EL (cell line): ENCODE data around the gene MSI2.
A peak's percentile ranks its signal among the peaks of the same experiment; 100 is the strongest.

Source experiments
- DNase-seq: peaks from one replicate; pipeline ENCODE4 v3.0.0-alpha.2; 2016

Gene MSI2

DNA sequence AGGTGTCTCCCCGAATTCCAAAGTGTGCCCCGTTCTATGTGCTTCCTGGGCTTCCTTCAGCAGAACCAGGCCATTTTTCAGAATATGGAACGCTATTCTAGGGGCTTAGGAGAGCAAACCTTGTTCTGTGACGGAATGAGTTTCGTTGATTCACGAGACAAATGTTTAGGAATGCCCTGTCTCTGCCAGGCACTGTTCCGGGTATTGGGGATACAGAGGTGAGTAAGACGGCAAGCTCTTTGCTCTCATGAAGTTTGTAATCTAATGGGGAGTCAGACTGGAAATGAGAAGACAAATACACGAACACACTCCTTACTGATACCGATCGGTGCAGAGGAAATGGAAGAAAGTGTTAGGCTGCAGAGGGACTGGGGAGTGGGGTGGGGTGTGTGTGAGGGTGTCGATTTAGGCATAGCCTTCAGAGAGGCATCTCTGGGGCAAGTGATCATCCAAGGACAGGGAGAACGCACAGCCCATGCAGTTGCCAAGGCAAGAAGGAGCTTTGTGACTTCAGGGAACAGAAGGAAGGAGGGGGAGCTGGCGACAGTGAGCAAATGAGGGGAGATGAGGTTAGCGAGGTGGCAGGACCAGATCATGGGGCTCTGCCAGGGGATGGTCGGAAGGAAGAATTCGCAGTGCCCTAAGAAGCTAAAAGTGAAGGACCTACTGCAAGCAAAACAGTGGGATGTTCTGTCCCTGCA is 189.6 kb downstream of the MSI2 start:
- DNase-seq = no peak

DNA sequence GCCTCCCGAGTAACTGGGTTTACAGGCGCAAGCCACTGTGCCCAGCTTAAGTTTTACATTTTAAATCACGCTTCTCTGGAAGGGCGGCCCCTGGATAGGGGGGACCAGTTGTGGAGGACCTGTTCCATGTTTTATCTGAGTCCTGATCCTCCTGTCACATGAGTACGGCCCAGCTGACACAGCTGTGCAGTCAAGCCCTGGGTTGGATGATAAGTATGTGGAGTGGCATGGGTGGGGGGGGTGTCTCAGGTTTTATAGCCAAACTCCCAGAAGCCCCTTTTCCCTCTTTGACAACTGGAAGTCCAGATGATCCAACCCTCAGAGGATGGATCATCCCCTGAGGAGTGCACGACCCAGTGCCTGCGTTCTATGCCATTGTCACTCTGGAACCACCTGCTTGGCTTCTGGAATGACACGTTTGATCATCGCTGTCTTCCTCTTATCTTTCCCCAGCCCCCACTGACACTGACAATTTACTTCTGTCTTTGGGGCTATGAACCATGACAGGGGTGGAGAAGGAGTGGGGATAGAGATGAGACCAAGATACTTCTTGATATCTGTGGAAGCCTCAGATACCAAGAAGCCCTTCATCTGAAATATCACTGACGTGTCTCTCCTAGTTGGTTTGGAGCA is 191.2 kb downstream of the MSI2 start:
- DNase-seq = no peak

DNA sequence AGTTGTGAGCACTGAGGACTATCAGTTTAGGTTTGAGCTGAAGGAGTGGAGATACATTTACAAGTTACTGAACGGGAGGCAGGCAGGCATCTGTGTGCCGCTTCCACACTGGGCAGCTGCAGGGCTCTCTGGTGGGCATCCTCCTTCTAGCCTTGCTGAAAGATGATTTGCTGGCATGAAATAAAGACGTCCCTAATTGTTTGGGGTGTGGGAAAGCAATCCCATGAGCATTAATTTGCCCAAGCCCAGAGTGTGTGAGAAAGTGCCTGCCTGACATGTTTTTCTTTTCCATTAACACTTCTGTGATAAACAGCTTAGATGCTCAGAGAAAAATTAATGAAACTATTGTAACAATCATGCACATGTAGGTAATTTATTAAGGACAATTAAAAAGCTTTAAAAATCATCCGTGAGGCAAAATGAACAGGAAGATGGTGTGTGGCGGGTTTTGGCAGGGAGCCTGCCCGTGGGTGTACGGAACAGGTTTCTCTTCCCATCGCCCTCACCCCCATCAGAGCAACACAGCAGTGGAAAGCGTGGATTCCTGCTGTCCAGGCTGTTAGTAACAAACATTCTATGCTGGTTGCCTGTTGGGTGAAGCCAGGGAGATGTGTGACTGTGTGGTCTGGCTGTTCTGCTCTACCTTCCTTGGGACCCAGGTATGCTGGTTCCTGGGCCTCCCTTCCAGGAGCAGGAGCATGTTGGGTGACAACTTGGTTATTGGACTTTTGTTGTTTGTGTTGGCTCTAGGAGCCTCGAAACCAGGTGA is 191.9 kb downstream of the MSI2 start:
- no peak for DNase-seq

- DNase-seq = no peak
Observed at GRCh38 chr17:57448759-57449283, 192.5 kb downstream of the MSI2 start.

GRCh38 chr17:57451191-57451590 is 194.9 kb downstream of the MSI2 start:
- DNase-seq = no peak

DNA sequence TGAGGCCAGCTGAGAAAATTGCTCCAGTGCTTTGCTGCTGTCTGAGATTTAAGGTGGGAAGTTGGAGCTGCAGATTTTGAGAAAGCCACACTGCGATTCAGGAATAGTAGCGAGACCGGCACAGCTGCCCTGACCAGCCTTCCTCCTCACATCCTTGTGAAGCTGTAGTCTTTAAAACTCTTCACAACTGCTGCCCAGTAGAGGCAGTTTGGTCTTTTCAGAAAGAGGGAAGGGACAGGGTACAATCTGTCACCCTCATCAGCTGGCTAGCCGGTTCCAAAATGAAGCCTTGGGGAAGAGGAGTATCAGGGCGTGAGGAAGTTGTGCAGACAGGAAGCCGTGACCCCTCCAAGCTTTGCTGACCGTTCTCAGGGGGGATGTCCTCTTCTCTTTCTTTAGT is 195.3 kb downstream of the MSI2 start:
- no peak for DNase-seq

- no peak for DNase-seq
Observed at GRCh38 chr17:57453841-57454425, 197.6 kb downstream of the MSI2 start.

DNA sequence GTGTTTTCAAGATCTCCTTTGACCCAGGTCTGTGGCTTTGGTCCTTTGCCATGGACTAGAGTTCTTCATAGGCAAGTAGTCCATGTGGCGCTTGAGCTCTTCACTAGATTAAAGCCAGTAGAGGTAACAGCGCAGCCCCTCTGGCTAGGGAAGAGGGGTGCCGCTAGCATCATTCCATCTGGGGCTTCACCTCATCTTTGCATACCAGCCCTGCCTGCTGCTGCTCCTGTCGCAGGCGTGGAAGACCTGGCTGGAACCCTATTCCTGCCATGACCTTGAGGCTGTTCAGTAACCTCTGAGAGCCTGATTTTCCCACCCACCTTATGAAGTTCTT is 198.4 kb downstream of the MSI2 start:
- DNase-seq = no peak

- DNase-seq = no peak
Observed at GRCh38 chr17:57455063-57455914, 199.0 kb downstream of the MSI2 start.

- no peak for DNase-seq
Observed at GRCh38 chr17:57456622-57457021, 200.3 kb downstream of the MSI2 start.

DNA sequence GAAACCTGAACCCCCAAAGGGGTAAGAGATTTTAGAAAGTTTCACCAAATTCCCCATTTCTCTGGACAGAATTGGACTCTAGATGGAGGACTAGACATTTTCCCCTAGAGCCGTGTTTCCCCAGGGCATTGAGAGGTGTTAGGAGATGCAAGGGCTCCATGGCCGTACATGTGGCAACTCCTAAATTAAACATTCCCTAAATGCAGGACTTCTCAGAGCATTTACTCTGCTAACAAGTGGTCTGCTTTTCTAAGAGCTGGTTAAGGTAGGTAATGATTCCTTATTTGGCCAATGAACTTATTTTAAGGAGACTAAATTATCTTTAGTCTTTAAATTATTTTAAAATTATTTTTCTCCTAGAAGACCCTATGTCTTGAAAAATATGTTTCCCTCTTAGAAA is 200.9 kb downstream of the MSI2 start:
- DNase-seq = no peak

DNA sequence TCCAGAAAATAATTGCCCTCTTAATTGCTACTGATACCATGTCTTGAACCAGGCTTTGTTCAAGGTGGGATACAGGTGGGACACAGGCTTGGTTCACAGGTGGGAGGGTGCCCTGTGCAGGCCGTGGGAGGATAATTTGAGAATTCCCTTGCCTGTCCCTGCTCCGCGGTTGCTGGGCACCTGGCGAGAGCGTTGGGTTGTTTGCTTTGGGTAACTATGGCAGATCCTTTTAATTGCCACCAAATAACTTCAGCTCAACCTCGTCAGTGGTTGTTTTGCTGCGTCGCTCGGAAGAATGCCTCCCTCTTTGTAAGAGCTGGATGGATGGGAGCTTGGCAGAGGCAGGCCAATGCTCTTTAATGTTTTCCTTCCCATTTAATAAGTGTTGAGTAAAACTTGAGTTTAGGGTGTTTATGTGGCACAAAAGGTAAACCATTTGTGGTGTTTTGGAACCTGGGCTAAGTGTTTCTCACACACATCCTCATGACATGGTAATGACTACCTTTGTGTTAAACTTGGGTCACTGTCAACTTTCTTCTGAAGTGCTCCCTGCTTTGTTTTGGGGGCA is 202.5 kb downstream of the MSI2 start:
- DNase-seq = no peak

DNA sequence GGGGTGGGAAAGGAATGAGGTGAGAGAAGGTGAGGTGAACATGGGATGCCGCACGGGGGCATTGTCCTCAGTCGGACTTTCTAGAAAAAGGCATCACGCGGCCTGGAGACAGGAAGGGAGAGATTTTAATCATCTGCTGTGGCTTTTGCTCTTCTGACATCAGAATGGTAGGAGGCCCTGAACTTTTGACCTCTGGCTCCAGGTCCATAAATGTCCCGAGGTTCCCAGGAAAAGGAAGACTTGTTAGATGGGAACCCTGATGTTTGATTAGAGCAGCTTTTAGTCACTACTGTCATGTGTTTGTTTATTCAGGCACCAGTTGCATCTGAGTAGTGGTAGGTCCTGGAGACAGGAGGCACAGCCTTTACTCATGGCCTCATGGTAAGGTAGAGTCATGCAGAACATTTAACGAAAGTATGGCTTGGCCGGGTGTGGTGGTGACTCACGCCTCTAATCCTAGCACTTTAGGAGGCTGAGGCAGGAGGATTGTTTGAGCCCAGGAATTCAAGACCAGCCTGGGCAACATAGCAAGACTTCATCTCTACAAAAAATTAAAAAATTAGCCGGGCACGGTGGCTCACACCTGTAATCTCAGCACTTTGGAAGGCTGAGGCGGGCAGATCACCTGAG is 203.1 kb downstream of the MSI2 start:
- peak; percentile 70 for DNase-seq

DNA sequence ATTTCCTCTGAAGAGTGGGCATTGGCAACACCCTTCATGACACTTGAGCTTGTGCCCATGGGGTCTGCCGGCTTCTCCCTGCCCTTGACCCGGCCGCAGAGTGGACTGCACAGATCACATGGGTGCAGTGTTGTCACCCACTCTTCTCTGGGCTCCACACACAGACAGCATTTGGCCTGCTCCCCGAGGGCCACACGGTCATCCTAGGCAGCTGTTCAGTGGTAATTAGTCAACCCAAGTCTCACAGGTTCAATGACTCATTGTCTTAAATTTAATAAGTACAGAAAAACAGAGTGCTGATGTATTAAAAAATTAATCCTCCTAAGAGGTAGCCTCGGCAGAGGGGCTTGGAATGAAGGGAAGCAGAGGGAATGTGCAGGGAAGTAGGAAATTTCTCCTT is 204.8 kb downstream of the MSI2 start:
- DNase-seq = peak; percentile 33

DNA sequence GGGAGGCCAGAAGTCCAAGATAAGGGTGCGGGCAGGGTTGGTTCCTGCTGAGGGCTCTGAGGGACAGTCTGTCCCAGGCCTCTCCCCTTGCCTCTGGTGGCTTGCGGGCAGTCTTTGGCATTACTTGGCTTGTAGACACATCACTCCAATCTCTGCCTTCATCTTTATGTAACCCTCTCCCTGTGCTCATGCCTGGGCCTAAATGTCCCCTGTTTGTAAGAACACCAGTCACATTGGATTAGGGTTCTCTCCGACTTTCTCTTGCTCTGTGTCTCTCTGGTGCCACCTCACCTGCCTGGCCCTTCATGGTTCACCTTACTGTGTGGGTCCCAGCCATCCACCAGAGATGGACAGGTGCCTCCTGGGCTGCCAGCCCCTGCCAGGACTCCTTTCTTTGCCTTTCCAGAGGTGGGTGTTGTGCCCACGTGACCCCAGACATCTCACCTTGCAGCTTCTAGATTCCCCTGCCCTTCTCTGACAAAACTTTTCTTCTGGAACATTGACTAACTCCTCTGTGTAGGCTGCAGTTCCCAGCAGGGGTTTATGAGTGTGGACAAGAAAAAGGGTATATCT is 205.8 kb downstream of the MSI2 start:
- DNase-seq = no peak

GRCh38 chr17:57463103-57463885 is 207.0 kb downstream of the MSI2 start:
- peak; percentile 91 for DNase-seq

DNA sequence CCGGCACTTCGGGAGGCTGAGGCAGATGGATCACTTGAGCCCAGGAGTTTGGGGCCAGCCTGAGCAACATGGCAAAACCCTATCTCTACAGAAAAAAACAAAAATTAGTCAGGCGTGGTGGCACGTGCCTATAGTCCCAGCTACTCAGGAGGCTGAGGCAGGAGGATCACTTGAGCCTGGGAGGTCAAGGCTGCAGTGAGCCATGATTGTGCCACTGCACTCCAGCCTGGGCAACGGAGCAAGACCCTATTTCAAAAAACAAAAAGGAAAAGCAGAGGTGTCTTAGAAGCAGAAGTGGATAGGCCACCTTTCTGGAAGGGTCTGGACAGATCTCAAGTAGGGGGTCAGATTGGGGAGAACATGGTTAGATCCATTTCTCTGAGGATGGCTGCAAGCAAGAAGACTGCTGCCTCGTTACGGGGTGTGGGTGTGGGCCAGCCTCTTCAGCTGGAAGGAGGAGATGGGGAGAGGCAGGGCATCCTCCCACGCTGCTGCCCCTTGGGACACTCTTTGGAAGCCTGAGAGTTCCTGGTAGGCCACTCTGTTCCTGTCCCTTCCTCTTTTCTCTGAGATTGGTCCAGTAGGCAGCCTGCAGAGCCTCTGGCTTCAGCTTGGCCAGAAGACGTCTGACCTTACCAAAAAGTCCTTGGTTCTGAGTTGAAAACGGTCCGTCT is 208.0 kb downstream of the MSI2 start:
- no peak for DNase-seq

GRCh38 chr17:57465610-57466009 is 209.3 kb downstream of the MSI2 start:
- no peak for DNase-seq

GRCh38 chr17:57466017-57466471 is 209.7 kb downstream of the MSI2 start:
- no peak for DNase-seq

- no peak for DNase-seq
Observed at GRCh38 chr17:57466521-57466920, 210.2 kb downstream of the MSI2 start.
